NCI-H69 (cell line): ENCODE results near the gene NUMA1.

Experiments
- DNase-seq: peaks from one replicate; lab custom pipeline; 2025; lab: John Stamatoyannopoulos, UW

NUMA1 gene

GRCh38 chr11:72023335-72023734, 57.0 kb downstream of the NUMA1 start:
- no peak for DNase-seq

- DNase-seq: no peak
These were observed 62.2 kb downstream of the NUMA1 start for GRCh38 chr11:72018171-72018570.

GRCh38 chr11:72015511-72016061, 64.8 kb downstream of the NUMA1 start:
- DNase-seq: no peak

GRCh38 chr11:72014761-72015320, 65.5 kb downstream of the NUMA1 start:
- no peak for DNase-seq

- DNase-seq: no peak
These were observed 66.3 kb downstream of the NUMA1 start for GRCh38 chr11:72013765-72014711.

GRCh38 chr11:72012897-72013721, 67.2 kb downstream of the NUMA1 start:
- DNase-seq: no peak

- DNase-seq: no peak
These were observed 68.2 kb downstream of the NUMA1 start for GRCh38 chr11:72012091-72012630.

GRCh38 chr11:72010529-72011233, 69.7 kb downstream of the NUMA1 start:
- no peak for DNase-seq

GRCh38 chr11:72009156-72009555, 71.2 kb downstream of the NUMA1 start:
- no peak for DNase-seq

- no peak for DNase-seq
These were observed 71.6 kb downstream of the NUMA1 start for GRCh38 chr11:72008728-72009127.

GRCh38 chr11:72007587-72007986, 72.8 kb downstream of the NUMA1 start:
- no peak for DNase-seq

GRCh38 chr11:72007089-72007476, 73.3 kb downstream of the NUMA1 start:
- DNase-seq: no peak

- DNase-seq: no peak
These were observed 73.8 kb downstream of the NUMA1 start for GRCh38 chr11:72006309-72007088.

- peak; percentile 37 for DNase-seq
These were observed 74.7 kb downstream of the NUMA1 start for GRCh38 chr11:72005347-72006260.

GRCh38 chr11:72004515-72005346, 75.6 kb downstream of the NUMA1 start:
- no peak for DNase-seq

- DNase-seq: no peak
These were observed 76.6 kb downstream of the NUMA1 start for GRCh38 chr11:72003776-72004171.

- DNase-seq: no peak
These were observed 77.2 kb downstream of the NUMA1 start for GRCh38 chr11:72002841-72003775.
